Anterior cingulate cortex (tissue), 58 donors: ENCODE measurements around the gene LHX5.

Source experiments
- DNase-seq, 58 donors: peaks; one replicate each; lab custom pipeline; 2025; lab: John Stamatoyannopoulos, UW

Gene LHX5

GRCh38 chr12:113443030-113443539 lies 28.6 kb downstream of the LHX5 start:
- no peak for DNase-seq

- no peak for DNase-seq
These were observed 30.5 kb downstream of the LHX5 start for GRCh38 chr12:113440947-113441782.

GRCh38 chr12:113440336-113440735 lies 31.3 kb downstream of the LHX5 start:
- no peak for DNase-seq

GRCh38 chr12:113439606-113440030 lies 32.1 kb downstream of the LHX5 start:
- peak in 24 of 58 donors; percentile 2 to 60 (median 18) for DNase-seq

GRCh38 chr12:113439301-113439597 lies 32.4 kb downstream of the LHX5 start:
- no peak for DNase-seq

- no peak for DNase-seq
These were observed 33.0 kb downstream of the LHX5 start for GRCh38 chr12:113438523-113439300.

GRCh38 chr12:113437729-113438100 lies 34.0 kb downstream of the LHX5 start:
- no peak for DNase-seq

GRCh38 chr12:113436993-113437728 lies 34.5 kb downstream of the LHX5 start:
- no peak for DNase-seq

GRCh38 chr12:113436586-113436985 lies 35.1 kb downstream of the LHX5 start:
- no peak for DNase-seq

- DNase-seq, result no peak
These were observed 36.3 kb downstream of the LHX5 start for GRCh38 chr12:113435367-113435766.

GRCh38 chr12:113432986-113433385 lies 38.7 kb downstream of the LHX5 start:
- DNase-seq, result peak in 2 of 58 donors; percentile 6 to 17

GRCh38 chr12:113428482-113428881 lies 43.2 kb downstream of the LHX5 start:
- DNase-seq, result no peak

- no peak for DNase-seq
These were observed 43.8 kb downstream of the LHX5 start for GRCh38 chr12:113427882-113428281.

- DNase-seq, result no peak
These were observed 45.7 kb downstream of the LHX5 start for GRCh38 chr12:113425960-113426453.

- DNase-seq, result peak in 38 of 58 donors; percentile 3 to 68 (median 26)
These were observed 46.5 kb downstream of the LHX5 start for GRCh38 chr12:113424915-113425823.

GRCh38 chr12:113424456-113424855 lies 47.2 kb downstream of the LHX5 start:
- no peak for DNase-seq

- DNase-seq, result no peak
These were observed 48.6 kb downstream of the LHX5 start for GRCh38 chr12:113422886-113423669.

GRCh38 chr12:113422030-113422885 lies 49.4 kb downstream of the LHX5 start, which contains the start of gene SDSL:
Gene SDSL, plus strand, starts transcription at chr12:113422380. Its CDS starts 5,603 bp downstream, at chr12:113427983.
- DNase-seq, result peak in 51 of 58 donors; percentile 10 to 74 (median 39)
